Right renal pelvis (tissue), 4 donors: ENCODE results near the gene POLD3. TPM values are rescaled to one million over a fixed set of nuclear protein-coding genes. Genes with fewer than 3 reads are reported as not detected.

Source experiments
- DNase-seq, 4 donors: peaks; one replicate each; pipeline ENCODE4 v3.0.0-alpha.2; 2013; ENCODE audit warnings: low read depth in 4 of 4, low spot score in 3 of 4, missing footprints in 1 of 4
- polyA plus RNA-seq, 4 donors: library from polyadenylated mRNA; unstranded; fragments of 120-200 nt; gene quantifications; one replicate each; pipeline ENCODE4 v1.2.1, GENCODE V29; 2013; ENCODE audit not compliant: insufficient read length in 4 of 4

POLD3 gene, protein sequence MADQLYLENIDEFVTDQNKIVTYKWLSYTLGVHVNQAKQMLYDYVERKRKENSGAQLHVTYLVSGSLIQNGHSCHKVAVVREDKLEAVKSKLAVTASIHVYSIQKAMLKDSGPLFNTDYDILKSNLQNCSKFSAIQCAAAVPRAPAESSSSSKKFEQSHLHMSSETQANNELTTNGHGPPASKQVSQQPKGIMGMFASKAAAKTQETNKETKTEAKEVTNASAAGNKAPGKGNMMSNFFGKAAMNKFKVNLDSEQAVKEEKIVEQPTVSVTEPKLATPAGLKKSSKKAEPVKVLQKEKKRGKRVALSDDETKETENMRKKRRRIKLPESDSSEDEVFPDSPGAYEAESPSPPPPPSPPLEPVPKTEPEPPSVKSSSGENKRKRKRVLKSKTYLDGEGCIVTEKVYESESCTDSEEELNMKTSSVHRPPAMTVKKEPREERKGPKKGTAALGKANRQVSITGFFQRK
- 10 to 100 TPM; 29.2 to 37.5 (median 34.2) TPM for polyA plus RNA-seq

DNA sequence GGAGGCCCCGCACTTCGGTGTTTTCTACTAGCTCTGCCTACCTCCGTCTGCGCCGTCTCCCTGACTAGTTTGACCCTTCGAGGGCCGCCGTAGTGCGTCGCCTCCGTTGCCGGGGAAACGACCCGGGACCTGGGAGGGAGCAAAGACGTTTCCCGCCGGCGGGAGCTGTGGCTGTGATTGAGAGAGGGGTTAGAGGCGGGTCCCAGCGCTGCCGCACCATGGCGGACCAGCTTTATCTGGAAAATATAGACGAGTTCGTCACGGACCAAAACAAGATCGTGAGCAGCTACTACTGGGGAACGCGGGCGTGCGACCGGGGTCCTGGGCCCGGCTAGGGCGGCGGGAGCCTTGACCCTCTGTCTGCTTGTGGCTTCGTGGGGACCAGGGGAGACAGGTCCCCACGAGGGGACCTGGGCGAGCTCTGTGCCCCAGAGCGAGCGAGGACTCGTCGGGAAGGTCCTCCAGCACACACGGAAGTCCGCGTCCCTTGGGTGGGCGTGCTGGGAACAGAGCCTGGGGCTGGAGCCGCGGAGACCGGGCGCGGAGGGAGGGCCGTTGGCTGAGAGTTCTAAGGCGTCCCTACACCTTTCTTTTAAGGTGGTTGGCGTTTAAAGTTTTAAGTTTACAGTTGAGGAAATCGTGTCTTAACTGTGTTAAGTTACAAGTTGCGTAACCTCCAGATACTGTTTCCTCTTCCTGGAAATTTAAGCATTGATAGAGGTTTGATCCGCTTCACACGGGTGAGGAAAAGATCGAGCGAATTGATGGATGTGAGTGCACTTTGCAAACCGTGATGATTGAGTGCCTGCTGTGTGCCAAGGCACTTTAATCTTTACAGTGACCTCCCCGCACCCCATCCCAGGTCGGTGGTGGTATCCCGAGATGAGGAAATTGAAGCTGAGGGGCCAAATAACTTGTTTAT, at the start of gene POLD3:
TSS of gene POLD3 (plus strand) at position 142 of the 922 bp plus-strand sequence. CDS start at position 219, 77 bp downstream.
- peak; percentile 88 to 91 (median 89) for DNase-seq

DNA sequence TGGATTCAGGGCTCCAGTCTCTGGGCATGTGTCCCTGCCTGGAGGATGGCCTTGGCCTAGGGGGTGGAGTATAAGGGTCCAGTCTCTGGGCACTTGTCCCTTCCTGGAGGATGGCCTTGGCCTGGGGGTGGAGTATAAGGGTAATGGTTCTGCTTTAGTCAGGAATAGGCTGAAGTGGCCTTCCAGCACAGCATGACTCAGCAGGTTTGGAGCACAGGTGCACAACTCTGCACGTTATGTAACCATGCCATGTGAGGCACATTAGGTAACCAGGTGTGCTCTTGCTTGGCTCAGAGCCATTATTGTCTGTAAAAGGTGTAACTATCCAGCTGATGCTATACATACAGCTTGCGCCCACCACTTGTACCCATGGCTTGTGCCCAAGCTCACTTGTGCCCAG, 48.4 kb upstream of the POLD3 start:
- no peak for DNase-seq

DNA sequence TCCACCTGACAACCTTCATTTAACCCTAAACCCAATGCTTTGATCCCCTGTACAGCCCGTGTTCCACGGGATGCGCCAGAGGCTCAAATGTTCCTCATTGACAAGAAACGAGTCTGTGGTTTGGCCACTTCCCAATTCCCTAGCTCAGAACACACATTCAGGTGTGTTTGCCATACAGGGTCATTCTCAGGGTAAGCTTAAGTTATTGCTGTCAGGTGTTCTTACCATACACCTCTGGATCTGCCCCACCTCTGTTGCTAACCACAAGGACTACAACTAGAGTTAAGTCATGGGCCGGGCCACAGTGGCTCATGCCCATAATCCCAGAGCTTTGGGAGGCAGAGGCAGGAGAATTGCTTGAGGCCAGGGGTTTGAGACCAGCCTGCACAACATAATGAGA, 45.6 kb upstream of the POLD3 start:
- DNase-seq: no peak

DNA sequence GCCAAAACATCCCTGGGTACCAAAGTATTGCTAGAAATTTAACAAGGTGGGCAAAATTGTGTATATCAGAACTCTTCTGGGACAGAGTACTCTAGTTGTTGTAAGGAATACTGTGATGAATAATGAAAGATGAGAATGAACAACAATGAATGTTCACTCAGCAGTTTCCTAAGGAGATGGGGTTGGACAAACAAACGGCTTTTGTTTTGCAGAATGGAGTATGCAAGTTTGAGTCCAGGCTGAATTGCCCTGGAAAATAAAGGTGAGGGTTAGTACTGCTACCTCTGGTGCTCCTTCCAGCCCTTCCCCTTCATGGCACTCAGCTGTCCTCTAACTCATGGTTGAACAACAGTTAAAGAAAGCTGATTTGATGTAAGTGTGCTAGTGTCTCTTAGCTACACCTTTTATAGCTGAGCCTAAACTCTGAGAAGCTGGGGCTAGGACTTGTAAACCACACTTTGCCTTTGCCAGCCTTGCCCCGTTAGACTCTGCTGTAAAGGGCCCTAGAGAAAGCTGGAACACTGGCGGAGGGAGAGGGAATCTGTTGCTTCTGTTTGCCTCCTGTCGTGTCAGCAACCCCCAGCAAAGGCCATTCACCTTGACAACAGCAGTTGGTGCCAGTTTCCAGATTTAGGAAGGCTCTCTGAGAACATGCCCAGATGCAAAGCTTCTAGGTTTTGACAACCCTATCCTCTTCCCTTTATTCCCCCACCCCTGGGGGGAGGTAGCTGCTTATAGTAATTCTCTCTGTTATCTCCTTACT, 41.2 kb upstream of the POLD3 start:
- DNase-seq: no peak

DNA sequence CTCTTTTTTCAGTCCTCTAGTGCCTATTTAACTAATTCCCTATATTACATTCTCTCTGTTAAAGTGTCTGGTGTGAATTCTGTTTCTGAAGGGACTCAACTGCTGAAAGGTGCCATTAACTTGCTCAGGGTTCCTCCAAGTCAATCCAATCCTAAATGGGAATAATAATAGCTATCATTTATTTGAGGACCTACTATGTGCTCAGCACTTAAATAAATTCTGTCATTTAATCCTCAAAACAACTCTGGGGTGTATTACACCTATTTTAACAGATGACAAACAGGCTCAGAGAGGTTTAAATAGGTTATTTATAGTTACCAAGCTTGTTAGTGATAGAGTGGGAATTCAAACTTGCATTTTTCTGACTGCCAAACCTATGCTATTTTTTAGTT, 40.6 kb upstream of the POLD3 start:
- no peak for DNase-seq

DNA sequence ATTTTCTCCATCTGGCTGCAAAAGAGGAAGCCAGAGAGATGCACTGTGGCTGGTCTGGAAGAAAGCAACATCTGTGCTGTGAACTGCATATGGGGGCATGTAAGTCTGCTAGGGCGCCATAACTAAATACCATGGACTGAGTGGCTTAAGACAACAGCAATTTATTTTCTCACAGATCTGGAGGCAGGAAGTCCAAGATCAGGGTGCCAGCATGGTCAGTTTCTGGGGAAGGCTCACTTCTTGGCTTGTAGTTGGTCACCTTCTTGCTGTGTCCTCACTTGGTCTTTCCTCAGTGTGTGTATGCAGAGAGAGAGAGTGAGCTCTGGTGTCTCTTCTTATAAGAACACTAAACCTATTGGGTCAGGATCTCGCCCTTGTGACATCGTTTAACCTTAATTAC, 34.9 kb upstream of the POLD3 start:
- no peak for DNase-seq

DNA sequence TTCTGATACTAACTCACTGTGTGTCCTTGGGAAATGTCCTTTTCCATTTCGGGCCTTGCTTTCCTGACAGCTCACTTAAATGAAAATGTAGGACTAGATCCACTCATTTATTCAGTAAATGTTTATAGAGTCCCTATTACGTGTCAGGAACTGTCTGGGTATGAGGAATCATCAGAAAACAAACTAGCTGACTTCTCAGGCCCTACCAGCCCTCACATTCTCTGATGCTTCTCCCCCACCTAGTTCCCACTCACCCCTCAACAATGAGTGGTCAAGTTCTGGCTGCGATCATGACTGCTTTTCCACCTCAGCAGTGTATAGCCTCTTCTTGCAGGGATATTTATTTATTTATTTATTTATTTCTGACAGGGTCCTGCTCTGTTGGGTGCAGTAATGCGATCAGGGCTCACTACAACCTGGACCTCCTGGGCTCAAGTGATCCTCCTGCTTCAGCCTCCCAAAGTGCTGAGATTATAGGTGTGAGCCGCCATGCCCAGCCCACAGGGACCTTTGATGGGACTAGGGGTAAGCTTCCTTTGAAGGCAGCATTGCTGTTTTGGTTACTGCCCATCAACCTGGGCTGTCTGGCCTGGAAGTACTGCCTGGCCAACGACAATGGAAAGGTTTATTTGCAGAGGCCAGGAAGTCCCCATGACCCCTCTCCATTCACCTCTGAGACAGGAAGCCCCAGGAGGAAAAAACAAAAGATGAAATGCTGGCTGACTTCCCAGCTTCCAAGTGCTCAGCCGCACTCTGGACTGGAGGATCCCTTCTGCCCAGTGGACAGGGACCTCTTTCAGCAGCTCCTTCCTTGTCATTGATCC, 33.1 kb upstream of the POLD3 start:
- DNase-seq: no peak

DNA sequence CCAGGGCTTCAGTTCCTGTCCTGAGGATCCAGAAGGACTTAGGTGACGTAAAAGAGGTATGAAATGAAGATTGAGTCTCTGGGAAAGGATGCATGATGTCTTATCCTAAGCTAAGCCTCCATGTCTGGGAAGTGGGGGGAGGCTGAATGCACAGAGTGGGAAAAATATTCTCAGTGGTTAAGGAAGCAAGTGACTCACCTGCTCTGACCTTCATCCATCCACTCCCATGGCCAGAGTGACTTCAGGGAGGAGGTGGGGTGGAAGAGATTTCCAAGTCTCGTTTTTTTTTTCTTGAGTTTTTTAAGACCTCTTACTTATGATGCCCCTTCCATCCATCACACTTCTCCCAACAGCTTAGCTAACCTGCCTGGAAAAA, 32.5 kb upstream of the POLD3 start:
- no peak for DNase-seq

DNA sequence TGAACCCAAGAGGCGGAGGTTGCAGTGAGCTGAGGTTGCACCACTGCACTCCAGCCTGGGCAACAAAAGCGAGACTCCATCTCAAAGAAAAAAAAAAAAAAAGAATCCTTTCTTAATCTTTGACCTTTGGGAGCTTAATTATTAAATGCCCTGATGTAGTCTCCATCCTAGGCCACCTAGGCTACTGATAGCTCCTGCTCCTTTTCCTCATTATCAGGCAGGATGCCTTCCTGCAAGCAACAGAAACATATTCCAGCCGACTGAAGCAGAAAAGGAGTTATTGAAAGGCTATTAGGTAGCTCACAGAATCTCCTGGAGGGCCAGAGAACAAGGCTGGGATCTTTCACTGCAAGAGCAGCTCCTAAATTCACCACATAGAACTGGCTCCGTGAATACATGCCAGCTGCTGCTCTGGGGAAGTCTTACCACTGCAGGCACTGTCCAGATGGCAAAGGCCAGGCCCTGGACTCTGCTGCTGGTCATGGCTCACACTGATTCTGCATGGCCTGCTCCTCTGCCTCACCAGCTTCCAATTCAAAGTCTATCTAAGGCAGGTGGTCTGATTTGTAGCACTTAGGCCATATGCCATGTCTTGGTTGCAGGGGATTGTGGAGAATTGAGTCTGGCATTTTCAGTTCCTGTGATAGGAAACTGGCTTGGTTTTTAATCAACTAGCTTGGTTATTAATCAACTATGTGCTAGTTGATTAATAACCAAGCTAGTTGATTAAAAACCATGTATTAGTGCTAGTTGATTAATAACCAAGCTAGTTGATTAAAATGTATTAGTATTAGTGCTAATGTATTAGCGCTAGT, 26.0 kb upstream of the POLD3 start:
- DNase-seq: no peak

DNA sequence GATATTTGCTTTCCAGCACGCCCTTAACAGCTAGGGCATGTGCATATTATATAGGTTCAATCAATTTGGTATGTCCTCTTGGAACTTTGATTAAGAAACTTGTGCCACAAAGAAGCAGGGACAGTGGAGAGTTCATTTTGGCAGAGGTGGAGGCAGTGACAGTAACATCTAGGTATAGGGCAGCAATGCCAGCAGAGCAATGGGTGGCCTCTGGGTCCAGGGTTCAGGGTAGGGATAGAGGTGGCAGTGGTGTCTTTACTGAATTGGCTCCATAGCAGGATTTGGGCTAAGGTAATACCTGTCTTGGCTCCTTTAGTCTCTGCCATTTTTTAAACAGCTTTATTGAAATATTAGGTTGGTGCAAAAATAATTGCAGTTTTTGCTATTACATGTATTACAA, 24.4 kb upstream of the POLD3 start:
- no peak for DNase-seq

DNA sequence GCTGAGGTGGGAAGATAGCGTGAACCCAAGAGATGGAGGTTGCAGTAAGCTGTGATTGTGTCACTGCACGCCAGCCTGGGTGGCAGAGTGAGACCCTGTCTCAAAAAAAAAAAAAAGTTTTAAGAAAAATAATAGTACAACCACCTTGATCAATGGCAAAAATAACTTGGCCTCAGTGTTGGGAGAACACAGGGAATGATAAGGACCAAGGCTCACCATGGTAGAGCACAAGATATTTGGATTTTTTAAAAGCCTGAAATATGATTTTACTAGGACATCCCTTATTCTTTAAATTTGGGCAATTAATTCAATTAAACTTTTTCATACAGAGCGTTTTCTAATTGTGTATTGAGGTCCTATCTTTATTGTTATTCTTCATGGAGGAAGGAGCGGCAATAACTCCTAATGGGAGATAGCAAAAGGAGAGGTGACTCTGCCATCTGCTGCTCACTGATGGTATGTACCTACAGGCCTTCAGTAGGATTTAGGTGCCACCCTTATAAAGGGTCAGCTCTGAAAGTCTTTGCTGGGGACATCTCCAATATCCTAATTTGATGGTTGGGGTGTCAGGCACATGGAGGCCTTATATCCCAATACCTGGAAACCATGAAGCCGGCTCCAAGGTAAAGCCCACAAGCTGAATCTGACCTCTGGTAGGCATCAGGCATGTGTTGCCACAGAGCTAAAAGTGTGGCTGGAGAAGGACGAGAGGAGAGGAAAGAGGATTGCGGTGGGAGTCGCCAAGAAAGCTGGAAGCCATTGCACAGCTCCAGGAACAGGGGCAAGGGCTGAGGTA, 21.9 kb upstream of the POLD3 start:
- DNase-seq: no peak

DNA sequence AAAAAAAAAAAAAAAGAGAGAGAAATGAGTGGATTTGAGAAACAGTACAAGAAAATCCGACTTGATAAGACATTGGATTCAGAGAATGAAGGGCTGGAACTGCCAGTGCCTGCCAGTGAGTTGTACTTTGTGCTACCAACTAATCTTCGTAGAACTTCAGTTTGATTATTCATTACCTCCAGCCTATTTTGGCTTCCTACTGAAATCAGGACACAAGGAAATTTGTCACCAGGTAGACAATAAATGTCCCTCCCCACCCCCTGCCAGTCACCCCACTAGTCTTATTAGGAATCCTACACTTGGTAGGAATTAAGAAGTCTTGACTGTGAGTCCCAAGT, 21.4 kb upstream of the POLD3 start:
- DNase-seq: no peak

DNA sequence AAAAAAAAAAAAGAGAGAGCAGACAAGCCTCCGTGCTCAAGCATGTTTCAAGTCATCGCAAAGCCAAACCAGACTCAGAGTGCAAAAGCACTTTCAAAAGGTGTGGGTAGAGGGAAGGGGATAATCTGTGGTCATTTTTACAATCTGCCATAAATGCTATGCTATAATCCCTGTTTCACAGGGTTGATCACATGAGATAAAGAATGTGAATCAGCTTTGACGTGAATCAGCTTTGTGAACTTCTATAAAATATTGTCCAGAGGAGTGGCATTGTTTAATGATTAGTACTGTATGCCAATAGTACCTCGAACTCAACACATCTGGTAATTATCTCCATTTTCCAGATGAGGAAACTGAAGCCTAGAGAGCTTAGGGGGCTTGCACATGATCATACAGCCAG, 20.0 kb upstream of the POLD3 start:
- no peak for DNase-seq

DNA sequence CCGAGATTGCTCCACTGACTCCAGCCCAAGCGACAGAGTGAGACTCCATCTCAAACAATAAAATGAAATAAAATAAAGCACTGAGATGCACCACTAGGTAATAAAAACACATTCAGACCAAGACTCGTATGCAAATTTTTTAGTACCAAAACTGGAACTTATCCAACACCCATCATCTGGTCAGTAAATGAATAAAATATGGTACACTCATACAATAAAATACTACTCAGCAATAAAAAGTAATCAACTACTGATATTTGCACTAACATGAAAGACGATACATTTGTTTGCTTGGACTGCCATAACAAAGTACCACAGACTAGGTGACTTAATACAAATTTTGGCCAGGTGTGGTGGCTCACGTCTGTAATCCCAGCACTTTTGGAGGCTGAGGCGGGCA, 17.8 kb upstream of the POLD3 start:
- DNase-seq: no peak

DNA sequence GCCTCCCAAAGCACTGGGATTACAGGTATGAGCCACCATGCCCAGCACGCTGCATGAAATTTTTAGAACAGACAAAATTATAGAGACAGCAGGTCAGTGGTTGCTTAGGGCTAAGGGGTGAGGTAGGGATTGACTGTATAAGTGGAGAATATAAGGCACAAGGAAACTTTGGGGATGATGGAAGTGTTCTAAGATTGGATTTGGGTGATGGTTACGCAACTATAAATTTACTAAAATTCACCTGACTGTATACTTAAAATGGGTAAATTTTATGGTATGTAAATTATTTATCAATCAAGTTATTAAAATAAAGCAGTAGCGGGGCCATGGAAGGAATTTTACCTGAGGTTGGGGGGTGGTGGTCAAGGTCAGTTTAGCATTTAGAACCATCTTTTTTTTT, 16.4 kb upstream of the POLD3 start:
- no peak for DNase-seq

DNA sequence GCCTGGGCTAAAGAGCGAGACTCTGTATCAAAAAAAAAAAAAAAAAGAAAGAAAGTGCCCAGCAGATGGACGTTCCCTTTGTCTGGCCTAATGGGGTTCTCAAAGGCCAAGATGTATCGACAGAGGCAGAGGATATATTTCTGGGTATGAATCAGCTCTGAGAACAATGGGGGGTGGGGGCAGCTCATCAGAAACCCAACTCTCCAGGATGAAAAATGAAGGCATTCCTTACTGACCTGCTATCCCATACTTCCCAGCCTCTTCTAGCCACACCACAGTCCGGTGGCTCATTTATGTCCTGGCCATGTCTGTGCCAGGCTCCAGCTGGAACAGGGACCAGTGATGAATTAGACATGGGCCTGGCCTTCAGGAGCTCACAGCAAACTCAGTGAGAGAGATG, 15.2 kb upstream of the POLD3 start:
- no peak for DNase-seq

DNA sequence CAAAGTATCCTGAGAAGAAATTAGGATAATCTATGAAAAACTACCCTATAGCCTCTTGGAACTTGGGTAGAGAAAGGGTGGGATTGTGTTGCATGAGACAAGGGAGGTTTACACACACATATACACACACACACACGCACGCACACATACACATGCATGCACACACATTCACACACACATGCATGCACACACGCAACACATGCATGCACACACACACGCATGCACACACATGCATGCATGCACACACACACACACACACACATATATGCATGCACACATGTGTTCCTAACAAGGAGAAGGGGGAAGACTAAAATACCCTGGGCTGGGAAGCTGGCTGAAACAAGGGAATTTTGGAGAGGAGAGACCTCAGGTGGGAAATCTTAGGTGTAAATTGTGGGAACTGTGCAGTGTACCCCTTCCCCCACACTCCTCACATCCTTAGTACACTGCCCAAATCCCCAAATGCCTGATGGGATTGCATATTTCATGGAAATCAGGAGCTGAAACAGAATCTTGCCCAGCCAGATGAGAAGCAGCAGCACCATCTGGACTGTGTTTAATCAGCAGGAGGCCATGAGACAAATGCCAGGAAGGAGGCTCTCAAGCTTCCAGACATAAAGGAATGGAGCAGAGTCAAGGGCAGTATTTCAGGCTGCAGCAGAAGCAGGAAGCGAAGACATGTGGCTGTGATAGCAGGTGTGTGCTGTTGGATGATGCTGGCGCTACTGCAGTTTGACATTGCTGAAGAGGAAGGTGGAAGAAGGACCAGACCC, 14.6 kb upstream of the POLD3 start:
- no peak for DNase-seq
